ENCODE data around the gene SALL4. TPM values are rescaled to one million over a fixed set of nuclear protein-coding genes. Genes with fewer than 3 reads are reported as not detected.

Gene SALL4
- total RNA-seq, 1 experiment from 2014 or later = 279 TPM

DNA sequence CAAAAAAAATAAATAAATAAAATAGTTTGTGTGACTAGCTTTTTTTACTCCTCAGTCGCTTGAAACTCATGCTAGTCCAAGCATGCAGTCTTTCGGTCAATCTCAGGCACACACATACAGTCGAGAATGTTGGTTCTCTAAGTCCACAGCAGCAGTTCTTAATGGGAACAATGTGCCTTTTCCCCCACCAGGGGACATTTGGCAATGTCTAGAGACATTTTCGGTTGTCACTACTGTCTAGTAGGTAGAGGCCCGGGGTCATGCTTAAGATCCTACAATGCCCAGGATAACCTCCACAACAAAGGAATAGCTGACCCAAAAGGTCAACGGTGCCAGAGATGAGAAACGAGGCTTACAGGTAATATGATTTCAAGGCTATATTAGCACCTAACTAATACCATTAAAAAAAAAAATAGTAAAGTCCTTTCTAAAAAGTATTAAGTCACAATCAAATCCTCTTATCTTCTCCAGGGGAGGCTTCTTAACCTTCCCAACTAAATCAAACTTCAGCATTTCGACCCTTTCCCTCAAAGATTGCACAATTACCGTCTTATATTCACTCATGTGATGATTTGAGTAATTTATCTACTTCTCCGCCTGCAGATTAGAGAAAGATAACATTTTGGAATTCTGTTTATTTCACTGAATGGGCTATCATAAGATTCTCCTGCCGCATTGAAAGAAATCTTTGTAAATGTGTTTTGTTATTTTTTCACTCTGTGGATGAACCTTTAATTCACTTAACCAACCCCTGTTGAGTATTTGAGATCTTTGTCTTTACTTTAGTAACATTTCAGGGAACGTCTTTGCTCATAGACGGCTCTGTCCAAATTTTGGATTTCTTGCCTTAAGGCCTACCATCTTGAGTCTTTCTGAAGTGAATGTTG, 8.1 kb upstream of the SALL4 start:
- Histone ChIP-seq H4K5ac (ENCODE audit: insufficient read length, low read depth, low read length) (no peak overlapping the region), H2BK15ac (ENCODE audit: low read depth, low read length) (no peak overlapping the region), H3K23me2 (ENCODE audit: insufficient read length, low read depth, low read length, poor library complexity, severe bottlenecking) (no peaks in the 10 kb centered on the region), H2AFZ (ENCODE audit: low read length) (no peak overlapping the region), H3T11ph (ENCODE audit: low read length) (no peak overlapping the region), H3K23ac (ENCODE audit: insufficient read length, low read depth, low read length) (no peak overlapping the region), H3K79me2 (ENCODE audit: insufficient read depth, low read length) (no peaks in the 10 kb centered on the region), H2AK5ac (ENCODE audit: insufficient read length, low read length) (no peak overlapping the region), H4K91ac (ENCODE audit: insufficient read length, low read depth, low read length) (no peak overlapping the region), H4K20me1 (ENCODE audit: control insufficient read depth, insufficient read depth, insufficient read length) (no peaks in the 10 kb centered on the region), H3K4ac (ENCODE audit: low read depth, low read length) (no peak overlapping the region), H4K8ac (replicated peaks; ENCODE audit: insufficient read length, low read depth, low read length) (no peak overlapping the region), H2BK5ac (ENCODE audit: insufficient read length, low read length) (no peak overlapping the region), H3K4me1 (ENCODE audit: insufficient read depth, low read length) (peaks cover 4% of the 10 kb centered on the region; the same call in 1 of the 2 replicates), H3K27me3 (ENCODE audit: insufficient read depth, low read length) (no peaks in the 10 kb centered on the region), H2BK12ac (ENCODE audit: insufficient read length, low read depth, low read length) (no peak overlapping the region), H3K4me2 (ENCODE audit: insufficient read depth, insufficient read length, low read length) (no peak overlapping the region), H3K9me3 (ENCODE audit: control insufficient read depth, low read depth, low read length) (no peaks in the 10 kb centered on the region), H2BK20ac (ENCODE audit: low read depth, low read length, poor library complexity, severe bottlenecking) (no peak overlapping the region), H3K56ac (ENCODE audit: insufficient read length, low read depth, low read length) (no peak overlapping the region), H3K18ac (ENCODE audit: insufficient read length, low read depth, low read length) (no peak overlapping the region), H3K79me1 (ENCODE audit: insufficient read depth, low read depth, low read length, poor library complexity, severe bottlenecking) (no peaks in the 10 kb centered on the region), H3K27ac (ENCODE audit: insufficient read length, low read depth, low read length) (no peak overlapping the region), H2BK120ac (ENCODE audit: low read depth, low read length, poor library complexity, severe bottlenecking) (no peak overlapping the region), H3K14ac (ENCODE audit: insufficient read depth, low read length) (no peak overlapping the region), H3K9ac (ENCODE audit: extremely low read depth, insufficient read length, low read length) (no peak overlapping the region)
- H3K27ac Mint-ChIP-seq = peak overlapping the region in 2 of 3 experiments; percentile 30 to 60; a peak in 4 of 7 replicates
- WGBS (ENCODE audit: extremely low coverage, insufficient read length, low lambda C conversion rate) = no CpG with 5 or more reads among the region's 13 CpGs
- no peaks in the 10 kb centered on the region for H3K27me3 Mint-ChIP-seq (ENCODE audit: low read depth)
- H3K9me3 Mint-ChIP-seq = no peaks in the 10 kb centered on the region
- peak; percentile 53; the same call in 1 of the 3 replicates for TF ChIP-seq CTCF (conservative IDR thresholded peaks at IDR 0.05)
- H3K36me3 Mint-ChIP-seq (ENCODE audit: insufficient read depth in 1 of 3, low read depth in 3 of 3) = no peaks in the 10 kb centered on the region
- H3K4me3 Mint-ChIP-seq = no peak overlapping the region
- peak; percentile 40 for DNase-seq
- peaks cover 29 to 30% of the 10 kb centered on the region in 2 experiments for H3K4me1 Mint-ChIP-seq
